T-helper 17 cell (primary cell): ENCODE measurements around the gene IFNLR1. TPM values are rescaled to one million over a fixed set of nuclear protein-coding genes. Genes with fewer than 3 reads are reported as not detected.

Experiments used
- total RNA-seq, 4 donors: library from RNA in 2 of 4; stranded (reverse) in 2 of 4; gene quantifications; one replicate each; pipeline ENCODE4 v1.2.3 and lab custom pipeline; 2022 to 2026

Gene IFNLR1
- total RNA-seq, 2 donors from 2014 or later: 0.65 to 1.3 TPM

Other genes with a start within 250 kb of the IFNLR1 start
- gene PNRC2, start 227.5 kb downstream of the IFNLR1 start, total RNA-seq: 100 to 1,000 TPM; 121 to 149 TPM
- 100 to 1,000 TPM; 232 to 239 TPM for gene SRSF10, start 207.0 kb downstream of the IFNLR1 start, total RNA-seq
- gene MYOM3, start 75.2 kb downstream of the IFNLR1 start, total RNA-seq: not detected
- not detected for gene IL22RA1, start 44.1 kb downstream of the IFNLR1 start, total RNA-seq
- not detected for gene GRHL3, start 132.1 kb upstream of the IFNLR1 start, total RNA-seq
- gene STPG1, start 226.5 kb upstream of the IFNLR1 start, total RNA-seq: 1 to 10 TPM; 2.5 to 3.6 TPM
- 10 to 100 TPM; 32.9 to 41.7 TPM for gene NIPAL3, start 228.5 kb upstream of the IFNLR1 start, total RNA-seq